CD8-positive, alpha-beta memory T cell (primary cell): ENCODE measurements around the gene IRX4. TPM values are rescaled to one million over a fixed set of nuclear protein-coding genes. Genes with fewer than 3 reads are reported as not detected.

Experiments
- polyA plus RNA-seq: library from polyadenylated mRNA; unstranded; fragments of 300-500 nt; fragmentation: Illumina TruSeq; gene quantifications from one replicate; pipeline ENCODE4 v1.2.3, GENCODE V29; 2021
- total RNA-seq, 2 experiments: library from RNA; stranded (reverse); gene quantifications; one replicate each; pipeline ENCODE4 v1.2.3, GENCODE V29; 2021

Gene IRX4
- total and polyA plus RNA-seq, 3 experiments from 2014 or later, result not detected

Other genes starting within 250 kb of the IRX4 start
- gene MRPL36, start 83.1 kb downstream of the IRX4 start, total RNA-seq, result 10 to 100 TPM; 95.4 to 97.3 TPM
- 80.1 TPM for gene MRPL36, start 83.1 kb downstream of the IRX4 start, polyA plus RNA-seq
- gene NDUFS6, start 81.5 kb downstream of the IRX4 start, total RNA-seq, result 10 to 100 TPM; 43.4 to 44.2 TPM
- gene NDUFS6, start 81.5 kb downstream of the IRX4 start, polyA plus RNA-seq, result 83.7 TPM